GM21367 (cell line): ENCODE data around the gene FGGY.

Source experiments
- ATAC-seq: cut with Tn5 transposase; IDR thresholded peaks from one replicate; pipeline ENCODE4 v1.9.1; 2021; ENCODE audit not compliant: unreplicated experiment

The FGGY gene

DNA sequence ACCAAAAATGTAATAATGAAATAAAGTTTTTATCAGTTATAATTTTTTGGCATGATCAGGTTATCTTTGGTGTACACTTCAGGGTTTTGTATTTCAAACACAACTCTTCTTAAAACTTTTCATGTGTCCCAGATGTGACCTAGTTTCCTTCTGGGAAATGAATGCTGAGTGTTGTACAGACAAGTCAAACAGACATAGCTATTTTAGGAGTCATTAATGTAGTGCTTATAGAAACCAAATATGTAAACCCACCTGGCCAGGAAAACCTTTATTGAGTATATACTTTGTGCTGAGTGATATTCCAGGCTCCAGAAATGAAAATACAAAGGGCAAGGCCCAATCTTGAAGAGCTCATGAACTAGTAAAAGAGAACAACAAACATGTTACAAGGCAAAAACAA, 491.9 kb downstream of the FGGY start:
- no peak for ATAC-seq

DNA sequence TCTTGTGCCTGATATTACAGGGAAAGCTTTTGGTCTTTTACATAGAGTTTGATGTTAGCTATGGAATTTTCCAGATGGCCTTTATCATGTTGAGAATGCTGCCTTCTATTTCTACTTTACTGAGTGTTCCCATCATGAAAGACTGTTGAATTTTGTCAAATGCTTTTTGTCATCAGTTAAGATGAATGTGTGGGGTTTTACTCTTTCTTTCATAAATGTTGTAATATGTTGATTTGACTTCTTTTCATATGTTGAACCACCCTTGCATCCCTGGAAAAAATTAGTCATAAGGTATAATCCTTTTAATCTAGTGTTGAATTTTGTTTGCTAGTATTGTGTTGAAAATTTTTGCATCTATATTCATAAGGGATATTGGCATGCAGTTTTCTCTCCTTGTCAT, 501.7 kb downstream of the FGGY start:
- ATAC-seq = no peak

- no peak for ATAC-seq
These were observed 506.7 kb downstream of the FGGY start for GRCh38 chr1:59803458-59804038.

- no peak for ATAC-seq
These were observed 507.4 kb downstream of the FGGY start for GRCh38 chr1:59804301-59804700.

DNA sequence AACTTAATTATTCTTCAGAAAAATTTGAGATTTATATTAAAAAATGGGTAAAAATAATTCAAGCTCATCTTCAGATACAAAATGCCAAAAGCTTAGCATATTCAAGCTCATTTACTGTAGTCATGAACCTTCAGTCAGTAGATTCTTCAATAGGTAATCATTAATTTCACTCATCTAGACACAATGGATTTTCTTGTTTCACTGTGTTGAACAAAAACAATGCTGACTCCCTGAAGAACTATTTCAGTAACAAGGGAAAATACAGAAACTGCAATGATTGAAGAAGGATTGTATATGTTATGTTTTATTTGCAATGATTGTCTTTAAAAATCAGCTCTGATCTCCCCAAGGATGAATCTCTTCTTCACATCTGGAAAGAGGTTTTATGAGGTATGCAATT, 508.7 kb downstream of the FGGY start:
- ATAC-seq = no peak
